GM12878 (cell line): ENCODE data around the gene SETD1A. TPM values are rescaled to one million over a fixed set of nuclear protein-coding genes. Genes with fewer than 3 reads are reported as not detected.

Experiments used
- ATF7 ChIP-seq: fragments of 450-650 bp; IDR thresholded peaks from 2 replicates; pipeline ENCODE4 v1.6.1; 2016; ENCODE audit warnings: low read depth, mild to moderate bottlenecking
- BHLHE40 ChIP-seq, 2 experiments: fragments of 450-650 bp in 1 of 2; IDR thresholded peaks; 2 replicates each; pipeline ENCODE4 v1.6.1; 2011 to 2017; ENCODE audit warnings: low read depth in 2 of 2, borderline replicate concordance in 1 of 2, improper control_type of control experiment in 1 of 2, low read length in 1 of 2, mild to moderate bottlenecking in 1 of 2
- CHD1 ChIP-seq: IDR thresholded peaks from 2 replicates; pipeline ENCODE4 v1.6.1; 2012; ENCODE audit warnings: low read depth, low read length, improper control_type of control experiment
- CTCF ChIP-seq, 3 experiments: IDR thresholded peaks in 2 of 3; conservative IDR thresholded peaks in 1 of 3; 2 replicates each; pipeline ENCODE4 v1.5.1; 2011; ENCODE audit warnings: low read depth in 3 of 3, low read length in 3 of 3, mild to moderate bottlenecking in 3 of 3, control low read depth in 2 of 3, moderate library complexity in 2 of 3, inconsistent platforms in 1 of 3, mixed read lengths in 1 of 3; ENCODE audit not compliant: control insufficient read depth in 2 of 3, insufficient read depth in 1 of 3; ENCODE audit errors: extremely low read depth in 1 of 3
- ESRRA ChIP-seq: IDR thresholded peaks from 2 replicates; pipeline ENCODE4 v1.6.1; 2012; ENCODE audit warnings: mild to moderate bottlenecking, low read length, improper control_type of control experiment
- HCFC1 ChIP-seq: fragments of 150-350 bp; IDR thresholded peaks from 2 replicates; pipeline ENCODE4 v1.6.1; 2014; ENCODE audit warnings: low read length
- HSF1 ChIP-seq: fragments of 150-350 bp; IDR thresholded peaks from 2 replicates; pipeline ENCODE4 v1.6.1; 2014; ENCODE audit warnings: mild to moderate bottlenecking, low read depth, low read length
- IKZF2 ChIP-seq, 2 experiments: fragments of 450-650 bp; IDR thresholded peaks; 2 replicates each; pipeline ENCODE4 v1.6.1; 2017; ENCODE audit warnings: mild to moderate bottlenecking in 2 of 2, moderate library complexity in 2 of 2
- IRF4 ChIP-seq: IDR thresholded peaks from 2 replicates; pipeline ENCODE4 v1.6.1; 2011; ENCODE audit warnings: low read depth, low read length
- JUNB ChIP-seq: IDR thresholded peaks from 2 replicates; pipeline ENCODE4 v1.6.1; 2016; ENCODE audit warnings: antibody characterized with exemption, mild to moderate bottlenecking
- LARP7 ChIP-seq: fragments of 450-650 bp; IDR thresholded peaks from 2 replicates; pipeline ENCODE4 v1.6.1; 2017; ENCODE audit warnings: mild to moderate bottlenecking
- MEF2A ChIP-seq: IDR thresholded peaks from 2 replicates; pipeline ENCODE4 v1.6.1; 2011; ENCODE audit warnings: low read depth, mild to moderate bottlenecking, low read length, moderate library complexity; ENCODE audit not compliant: insufficient read depth
- NFYA ChIP-seq: IDR thresholded peaks from 2 replicates; pipeline ENCODE4 v1.6.1; 2011; ENCODE audit warnings: low read depth, mild to moderate bottlenecking, low read length, improper control_type of control experiment, borderline replicate concordance
- NR2C1 ChIP-seq: fragments of 450-650 bp; IDR thresholded peaks from 2 replicates; pipeline ENCODE4 v1.6.1; 2017; ENCODE audit warnings: antibody characterized with exemption, mild to moderate bottlenecking, moderate library complexity
- PAX8 ChIP-seq: fragments of 450-650 bp; IDR thresholded peaks from 2 replicates; pipeline ENCODE4 v1.6.1; 2017; ENCODE audit warnings: mild to moderate bottlenecking, moderate library complexity
- PML ChIP-seq: IDR thresholded peaks from 2 replicates; pipeline ENCODE4 v1.6.1; 2012; ENCODE audit warnings: low read length, inconsistent platforms
- SMAD1 ChIP-seq: fragments of 450-650 bp; IDR thresholded peaks from 2 replicates; pipeline ENCODE4 v1.6.1; 2018; ENCODE audit warnings: mild to moderate bottlenecking, low read depth; ENCODE audit not compliant: partially characterized antibody
- STAT3 ChIP-seq: IDR thresholded peaks from 2 replicates; pipeline ENCODE4 v1.6.1; 2011; ENCODE audit warnings: low read depth, low read length, improper control_type of control experiment
- TAF1 ChIP-seq: IDR thresholded peaks from 2 replicates; pipeline ENCODE4 v1.6.1; 2011; ENCODE audit warnings: mild to moderate bottlenecking, low read depth, low read length, borderline replicate concordance
- ZZZ3 ChIP-seq: IDR thresholded peaks from 2 replicates; pipeline ENCODE4 v1.6.1; 2011; ENCODE audit warnings: low read depth; ENCODE audit not compliant: control insufficient read depth, insufficient read length
- polyA plus RNA-seq, 11 experiments: library from polyadenylated mRNA; depleted of rRNA in 4 of 11; unstranded in 6 of 11; stranded (reverse) in 5 of 11; fragments of >200 nt; fragmentation: Nextera tagmentation in 4 of 11; fragmentation: Illumina TruSeq in 1 of 11; extraction: Ambion mirVana in 4 of 11; extraction: Trizol in 1 of 11; gene quantifications; 1 replicate in 1 of 11; 2 replicates in 10 of 11; pipeline versions ENCODE4 v1.2.1 to v1.2.3, GENCODE V29; 2011 to 2016; ENCODE audit warnings: inconsistent platforms in 2 of 11, missing spikeins in 2 of 11, low read depth in 1 of 11
- total RNA-seq, 4 experiments: library from RNA; depleted of rRNA in 3 of 4; stranded (reverse); fragments of >200 nt in 3 of 4; fragmentation: Illumina TruSeq in 1 of 4; extraction: Trizol in 1 of 4; gene quantifications; 2 replicates each; pipeline versions ENCODE4 v1.2.1 to v1.2.3, GENCODE V29; 2013 to 2021
- TF ChIP-seq, protein P1 (sequence below): fragments of 450-650 bp; IDR thresholded peaks from 2 replicates; pipeline ENCODE4 v1.6.1; 2018; ENCODE audit warnings: mild to moderate bottlenecking, low read depth, moderate library complexity; ENCODE audit not compliant: partially characterized antibody
- TF ChIP-seq, protein P2 (sequence below): fragments of 450-650 bp; IDR thresholded peaks from 2 replicates; pipeline ENCODE4 v1.6.1; 2017; ENCODE audit warnings: low read depth, mild to moderate bottlenecking, moderate library complexity

SETD1A gene
- total and polyA plus RNA-seq, 10 of the 15 experiments (the other 5 are each of a cell fraction or from before 2014, with no cell fraction given): 0.02 to 25.9 (median 4.9) TPM

- TF ChIP-seq STAT3: no peak
- TF ChIP-seq PML: 0 out of 2 replicates have a peak, but pooled peaks have one; percentile 7
- TF ChIP-seq JUNB: no peak
- TF ChIP-seq CHD1: no peak
- TF ChIP-seq IRF4: no peak
- peak; percentile 100 for TF ChIP-seq LARP7
- TF ChIP-seq, protein P1, sequence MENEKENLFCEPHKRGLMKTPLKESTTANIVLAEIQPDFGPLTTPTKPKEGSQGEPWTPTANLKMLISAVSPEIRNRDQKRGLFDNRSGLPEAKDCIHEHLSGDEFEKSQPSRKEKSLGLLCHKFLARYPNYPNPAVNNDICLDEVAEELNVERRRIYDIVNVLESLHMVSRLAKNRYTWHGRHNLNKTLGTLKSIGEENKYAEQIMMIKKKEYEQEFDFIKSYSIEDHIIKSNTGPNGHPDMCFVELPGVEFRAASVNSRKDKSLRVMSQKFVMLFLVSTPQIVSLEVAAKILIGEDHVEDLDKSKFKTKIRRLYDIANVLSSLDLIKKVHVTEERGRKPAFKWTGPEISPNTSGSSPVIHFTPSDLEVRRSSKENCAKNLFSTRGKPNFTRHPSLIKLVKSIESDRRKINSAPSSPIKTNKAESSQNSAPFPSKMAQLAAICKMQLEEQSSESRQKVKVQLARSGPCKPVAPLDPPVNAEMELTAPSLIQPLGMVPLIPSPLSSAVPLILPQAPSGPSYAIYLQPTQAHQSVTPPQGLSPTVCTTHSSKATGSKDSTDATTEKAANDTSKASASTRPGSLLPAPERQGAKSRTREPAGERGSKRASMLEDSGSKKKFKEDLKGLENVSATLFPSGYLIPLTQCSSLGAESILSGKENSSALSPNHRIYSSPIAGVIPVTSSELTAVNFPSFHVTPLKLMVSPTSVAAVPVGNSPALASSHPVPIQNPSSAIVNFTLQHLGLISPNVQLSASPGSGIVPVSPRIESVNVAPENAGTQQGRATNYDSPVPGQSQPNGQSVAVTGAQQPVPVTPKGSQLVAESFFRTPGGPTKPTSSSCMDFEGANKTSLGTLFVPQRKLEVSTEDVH: peak; percentile 67
- no peak for TF ChIP-seq CTCF (IDR thresholded peaks at IDR 0.05 in 2 of 3, conservative IDR thresholded peaks at IDR 0.05 in 1 of 3; ENCODE audit: control insufficient read depth in 2 of 3, extremely low read depth in 1 of 3, insufficient read depth in 1 of 3, low read depth in 3 of 3, low read length in 3 of 3)
- peak; percentile 78 for TF ChIP-seq HCFC1
- TF ChIP-seq PAX8: no peak
- 0 out of 2 replicates have a peak, but pooled peaks have one; percentile 3 for TF ChIP-seq ESRRA
- TF ChIP-seq SMAD1: no peak
- TF ChIP-seq, protein P2, sequence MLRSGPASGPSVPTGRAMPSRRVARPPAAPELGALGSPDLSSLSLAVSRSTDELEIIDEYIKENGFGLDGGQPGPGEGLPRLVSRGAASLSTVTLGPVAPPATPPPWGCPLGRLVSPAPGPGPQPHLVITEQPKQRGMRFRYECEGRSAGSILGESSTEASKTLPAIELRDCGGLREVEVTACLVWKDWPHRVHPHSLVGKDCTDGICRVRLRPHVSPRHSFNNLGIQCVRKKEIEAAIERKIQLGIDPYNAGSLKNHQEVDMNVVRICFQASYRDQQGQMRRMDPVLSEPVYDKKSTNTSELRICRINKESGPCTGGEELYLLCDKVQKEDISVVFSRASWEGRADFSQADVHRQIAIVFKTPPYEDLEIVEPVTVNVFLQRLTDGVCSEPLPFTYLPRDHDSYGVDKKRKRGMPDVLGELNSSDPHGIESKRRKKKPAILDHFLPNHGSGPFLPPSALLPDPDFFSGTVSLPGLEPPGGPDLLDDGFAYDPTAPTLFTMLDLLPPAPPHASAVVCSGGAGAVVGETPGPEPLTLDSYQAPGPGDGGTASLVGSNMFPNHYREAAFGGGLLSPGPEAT: peak; percentile 100
- TF ChIP-seq ATF7: no peak; the same call in 1 of the 2 replicates
- 0 out of 2 replicates have a peak, but pooled peaks have one; percentile 17 for TF ChIP-seq MEF2A
- peak; percentile 49; the same call in 1 of the 2 replicates for TF ChIP-seq HSF1
- TF ChIP-seq IKZF2 (IDR thresholded peaks at IDR 0.05): peak; percentile 77 to 81; a peak in 3 of 4 replicates
- no peak for TF ChIP-seq NFYA
- TF ChIP-seq ZZZ3: no peak
- TF ChIP-seq NR2C1: peak; percentile 65
- TF ChIP-seq TAF1: peak; percentile 19; the same call in 1 of the 2 replicates
- TF ChIP-seq BHLHE40 (IDR thresholded peaks at IDR 0.05; ENCODE audit: borderline replicate concordance in 1 of 2, low read depth in 2 of 2, low read length in 1 of 2): peak; percentile 32 to 71; a peak in 1 of 4 replicates
These were observed at the start of gene SETD1A (continued) for GRCh38 chr16:30957456-30958174.
